ENCODE measurements around the gene UBE2L3. TPM values are rescaled to one million over a fixed set of nuclear protein-coding genes. Genes with fewer than 3 reads are reported as not detected.
A peak's percentile ranks its signal among the peaks of the same experiment; 100 is the strongest.
"Not testable (repeated sequence)": the region's sequence is repeated elsewhere in the genome, so short reads cannot be mapped to it uniquely, and the experiment has no call there.

UBE2L3 gene
- total and polyA plus RNA-seq, 4 experiments from 2014 or later: 39.2 to 116 (median 71.7) TPM

DNA sequence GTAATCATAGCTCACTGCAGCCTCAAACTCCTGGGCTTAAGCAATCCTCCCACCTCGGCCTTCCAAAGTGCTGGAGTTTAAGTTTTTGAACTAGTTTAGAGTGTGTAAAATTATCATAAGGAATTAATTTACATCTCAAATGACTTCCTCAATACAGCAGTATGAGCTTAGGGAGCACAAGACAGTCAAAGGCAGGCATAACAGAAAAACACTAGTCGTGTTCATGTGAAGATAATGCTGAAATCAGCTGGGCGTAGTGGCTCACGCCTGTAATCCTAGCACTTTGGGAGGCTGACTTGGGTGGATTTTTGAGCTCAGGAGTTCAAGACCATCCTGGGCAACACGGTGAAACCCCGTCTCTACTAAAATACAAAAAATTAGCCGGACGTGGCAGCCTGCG, 36.5 kb downstream of the UBE2L3 start:
- Mint-ChIP-seq H3K27ac (peak overlapping the region in 1 of 7 donors; percentile 46), H3K36me3 (peaks cover 3 to 19% of the 10 kb centered on the region in 2 donors), H3K4me1 (peaks cover 24 to 56% (median 45%) of the 10 kb centered on the region in 4 donors), H3K4me3 (no peak overlapping the region), H3K9me3 (peaks cover 0 to 1% (median 0%) of the 10 kb centered on the region in 8 donors), H3K27me3 (no peaks in the 10 kb centered on the region)
- no peak for DNase-seq
- POLR2A ChIA-PET (ENCODE audit: partially characterized antibody): no interaction called here
- CTCF ChIA-PET (ENCODE audit: partially characterized antibody): interaction anchor here (1.2 kb wide), 1 partner anchor 30 kb away, joined by 3 read pairs; no protein-coding TSS in a partner anchor
- no peak overlapping the region for H3K4me3 ChIP-seq (ENCODE audit: low read length in 2 of 2)
- peaks cover 26% of the 10 kb centered on the region for H3K4me1 ChIP-seq (ENCODE audit: insufficient read depth, low read length)
- H3K27ac ChIP-seq (ENCODE audit: low read depth, low read length): no peak overlapping the region
- H3K9me3 ChIP-seq (ENCODE audit: control insufficient read depth in 1 of 2, low read length in 2 of 2): no peaks in the 10 kb centered on the region
- intact Hi-C loops (cut with micrococcal nuclease): no loop called here
- H3K27me3 ChIP-seq (ENCODE audit: insufficient read depth, low read length): no peaks in the 10 kb centered on the region
- H3K36me3 ChIP-seq (ENCODE audit: insufficient read depth, low read length): no peaks in the 10 kb centered on the region

DNA sequence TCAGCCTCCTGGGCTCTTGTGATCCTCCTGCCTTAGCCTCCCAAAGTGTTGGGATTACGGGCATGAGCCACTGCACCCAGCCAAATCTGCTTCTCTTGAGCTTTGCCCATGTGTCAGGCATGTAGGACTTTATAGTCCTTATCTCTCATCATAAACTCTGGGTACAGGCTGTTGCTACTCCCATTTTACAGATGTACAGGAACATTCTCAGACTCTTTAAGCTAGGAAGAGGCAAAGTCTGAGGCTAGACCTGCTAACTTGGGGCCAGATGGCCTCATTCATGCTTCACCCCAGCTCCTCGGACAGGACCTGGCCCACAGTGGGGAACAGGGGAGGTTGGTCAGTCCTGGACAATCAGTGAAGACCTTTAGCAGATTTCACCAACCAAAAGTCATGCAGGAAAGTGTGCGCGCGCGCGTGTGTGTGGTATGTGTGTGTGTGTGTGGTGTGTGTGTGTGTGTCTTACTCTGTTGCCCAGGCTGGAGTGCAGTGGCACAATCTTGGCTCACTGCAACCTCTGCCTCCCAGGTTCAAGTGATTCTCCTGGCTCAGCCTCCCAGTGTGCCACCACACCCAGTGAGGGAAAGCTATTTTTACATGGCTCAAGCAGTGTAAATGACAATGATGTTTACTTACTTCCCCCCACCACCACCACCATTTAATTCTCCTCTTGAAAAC, 38.5 kb downstream of the UBE2L3 start:
- POLR2A ChIA-PET (ENCODE audit: partially characterized antibody): no interaction called here
- peaks cover 10% of the 10 kb centered on the region for H3K36me3 ChIP-seq (ENCODE audit: insufficient read depth, low read length)
- Mint-ChIP-seq H3K27me3 (no peaks in the 10 kb centered on the region), H3K4me1 (peaks cover 20 to 56% (median 40%) of the 10 kb centered on the region in 4 donors), H3K27ac (peak overlapping the region in 4 of 7 donors; percentile 13 to 69 (median 46)), H3K36me3 (peaks cover 0 to 24% of the 10 kb centered on the region in 2 donors), H3K4me3 (no peak overlapping the region), H3K9me3 (peaks cover 0 to 1% (median 0%) of the 10 kb centered on the region in 8 donors)
- no peak overlapping the region for H3K27ac ChIP-seq (ENCODE audit: low read depth, low read length)
- H3K4me3 ChIP-seq (ENCODE audit: low read length in 2 of 2): no peak overlapping the region
- no peaks in the 10 kb centered on the region for H3K27me3 ChIP-seq (ENCODE audit: insufficient read depth, low read length)
- peaks cover 26% of the 10 kb centered on the region for H3K4me1 ChIP-seq (ENCODE audit: insufficient read depth, low read length)
- H3K9me3 ChIP-seq (ENCODE audit: control insufficient read depth in 1 of 2, low read length in 2 of 2): no peaks in the 10 kb centered on the region
- intact Hi-C loops (cut with micrococcal nuclease): no loop called here
- CTCF ChIA-PET (ENCODE audit: partially characterized antibody): interaction anchor here (1.4 to 2.6 kb wide), 3 partner anchors 18 to 37 kb away, joined by 3 to 10 read pairs (median 5); partner anchors contain the start of gene YDJC
- no peak for DNase-seq

DNA sequence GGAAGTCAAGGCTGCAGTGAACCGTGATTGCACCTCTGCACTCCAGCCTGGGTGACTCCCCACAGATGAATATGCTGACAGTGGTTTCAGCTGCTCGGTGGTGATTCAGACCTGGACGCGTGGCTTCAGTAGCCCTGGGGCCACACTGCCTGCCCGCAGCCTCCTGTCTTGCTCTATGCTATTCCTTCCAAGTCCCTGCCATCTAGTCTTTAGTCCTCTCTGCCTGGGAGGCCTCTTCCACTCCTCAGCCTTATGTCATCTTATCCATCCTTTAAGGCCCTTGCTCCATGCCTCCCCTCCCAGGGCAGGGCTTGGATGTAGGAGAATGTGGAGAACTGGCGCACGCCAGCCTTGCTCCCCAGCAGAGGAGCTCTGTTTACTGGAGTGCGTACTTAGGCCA, 39.3 kb downstream of the UBE2L3 start:
- Histone ChIP-seq H3K27ac (ENCODE audit: low read depth, low read length) (no peak overlapping the region), H3K36me3 (ENCODE audit: insufficient read depth, low read length) (peaks cover 14% of the 10 kb centered on the region), H3K4me3 (ENCODE audit: low read length in 2 of 2) (no peak overlapping the region), H3K27me3 (ENCODE audit: insufficient read depth, low read length) (no peaks in the 10 kb centered on the region), H3K4me1 (ENCODE audit: insufficient read depth, low read length) (peaks cover 26% of the 10 kb centered on the region), H3K9me3 (ENCODE audit: control insufficient read depth in 1 of 2, low read length in 2 of 2) (no peaks in the 10 kb centered on the region)
- ChIA-PET CTCF (ENCODE audit: partially characterized antibody) (interaction anchor here (1.2 to 2.6 kb wide), 3 partner anchors 10 to 23 kb away, joined by 4 to 10 read pairs (median 5); partner anchors contain the start of gene YDJC), POLR2A (ENCODE audit: partially characterized antibody) (no interaction called here)
- H3K27ac Mint-ChIP-seq: peak overlapping the region in 3 of 7 donors; percentile 13 to 48 (median 16)
- no peak for DNase-seq
- H3K36me3 Mint-ChIP-seq: peaks cover 0 to 32% of the 10 kb centered on the region in 2 donors
- no peaks in the 10 kb centered on the region for H3K27me3 Mint-ChIP-seq
- intact Hi-C loops (cut with micrococcal nuclease): no loop called here
- H3K4me3 Mint-ChIP-seq: peak overlapping the region in 1 of 8 donors; percentile 7
- H3K4me1 Mint-ChIP-seq: peaks cover 20 to 63% (median 45%) of the 10 kb centered on the region in 4 donors
- peaks cover 0 to 1% (median 0%) of the 10 kb centered on the region in 8 donors for H3K9me3 Mint-ChIP-seq

DNA sequence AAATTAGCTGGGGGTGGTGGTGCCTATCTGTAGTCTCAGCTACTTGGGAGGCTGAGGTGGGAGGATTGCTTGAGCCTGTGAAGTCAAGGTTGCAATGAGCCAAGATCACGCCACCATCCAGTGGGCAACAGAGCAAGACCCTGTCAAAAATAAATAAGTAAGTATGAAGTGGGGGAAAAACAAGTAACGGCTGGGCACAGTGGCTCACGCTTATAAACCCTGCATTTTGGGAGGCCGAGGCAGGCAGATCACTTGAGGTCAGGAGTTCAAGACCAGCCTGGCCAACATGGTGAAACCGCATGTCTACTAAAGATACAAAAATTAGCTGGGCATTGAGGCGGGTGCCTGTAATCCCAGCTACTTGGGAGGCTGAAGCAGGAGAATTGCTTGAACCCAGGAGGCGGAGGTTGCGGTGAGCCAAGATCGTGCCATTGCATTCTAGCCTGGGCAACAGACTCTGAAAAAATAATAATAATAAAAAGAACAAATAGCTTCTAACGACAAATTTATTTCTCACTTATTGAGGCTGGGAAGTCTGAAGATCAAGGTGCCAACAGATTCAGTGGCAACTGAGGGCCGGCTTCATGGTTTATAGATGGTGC, 42.1 kb downstream of the UBE2L3 start:
- Histone ChIP-seq H3K36me3 (ENCODE audit: insufficient read depth, low read length) (peaks cover 33% of the 10 kb centered on the region), H3K4me1 (ENCODE audit: insufficient read depth, low read length) (peaks cover 26% of the 10 kb centered on the region)
- H3K27ac ChIP-seq (ENCODE audit: low read depth, low read length); H3K4me3 ChIP-seq (ENCODE audit: low read length in 2 of 2); H3K27me3 Mint-ChIP-seq; DNase-seq; POLR2A ChIA-PET (ENCODE audit: partially characterized antibody); H3K9me3 ChIP-seq (ENCODE audit: control insufficient read depth in 1 of 2, low read length in 2 of 2); H3K4me3 Mint-ChIP-seq; intact Hi-C loops (cut with micrococcal nuclease); H3K27me3 ChIP-seq (ENCODE audit: insufficient read depth, low read length); H3K9me3 Mint-ChIP-seq: not testable (repeated sequence)
- peaks cover 5 to 45% of the 10 kb centered on the region in 2 donors for H3K36me3 Mint-ChIP-seq
- peaks cover 18 to 66% (median 41%) of the 10 kb centered on the region in 4 donors for H3K4me1 Mint-ChIP-seq
- H3K27ac Mint-ChIP-seq: peak overlapping the region in 1 of 7 donors; percentile 9
- CTCF ChIA-PET (ENCODE audit: partially characterized antibody): interaction anchor here (1.1 kb wide), 1 partner anchor 20 kb away, joined by 4 read pairs; no protein-coding TSS in a partner anchor

DNA sequence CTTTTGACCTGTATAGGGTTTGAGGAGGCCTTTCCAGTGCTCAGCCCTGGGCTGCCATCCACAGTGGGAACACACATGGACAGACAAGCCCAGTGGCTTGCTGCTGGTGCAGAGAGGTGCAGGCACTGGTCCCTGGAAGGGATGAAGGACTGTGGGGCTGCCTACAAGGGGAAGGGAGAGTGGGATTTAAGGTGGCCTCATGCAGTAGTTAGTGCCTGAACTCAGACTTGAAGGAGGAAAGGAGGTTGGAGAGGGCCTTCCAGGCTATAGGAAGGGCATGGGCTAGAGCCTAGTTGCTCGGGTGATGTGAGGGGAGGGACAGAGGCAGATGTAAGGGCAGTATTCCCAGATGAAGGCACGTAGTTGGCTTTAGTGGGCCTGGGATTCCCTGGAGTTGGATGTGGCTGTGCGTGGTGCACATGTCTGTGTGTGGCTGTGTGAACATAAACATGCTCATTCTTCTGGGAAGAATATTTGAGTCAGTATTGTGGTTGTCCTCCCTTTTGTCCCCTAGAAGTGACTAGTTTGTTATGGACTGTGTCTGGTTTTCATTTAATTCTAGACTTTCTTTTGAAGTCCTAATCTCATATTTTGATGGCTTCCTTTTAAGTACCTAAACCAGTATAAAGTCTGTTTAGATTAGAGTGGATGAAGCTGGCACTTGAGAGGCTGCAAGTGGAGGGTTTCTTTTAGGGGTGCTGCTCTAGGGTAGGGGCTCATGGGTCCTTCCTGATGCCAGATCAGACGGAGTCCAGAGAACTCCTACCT, 43.9 kb downstream of the UBE2L3 start:
- peak overlapping the region in 1 of 8 donors; percentile 45 for H3K4me3 Mint-ChIP-seq
- Histone ChIP-seq H3K9me3 (ENCODE audit: control insufficient read depth in 1 of 2, low read length in 2 of 2) (no peaks in the 10 kb centered on the region), H3K27ac (ENCODE audit: low read depth, low read length) (no peak overlapping the region), H3K36me3 (ENCODE audit: insufficient read depth, low read length) (peaks cover 33% of the 10 kb centered on the region), H3K4me1 (ENCODE audit: insufficient read depth, low read length) (peaks cover 18% of the 10 kb centered on the region), H3K4me3 (ENCODE audit: low read length in 2 of 2) (no peak overlapping the region), H3K27me3 (ENCODE audit: insufficient read depth, low read length) (no peaks in the 10 kb centered on the region)
- H3K27ac Mint-ChIP-seq: peak overlapping the region; percentile 2 to 89 (median 74)
- ChIA-PET POLR2A (ENCODE audit: partially characterized antibody) (no interaction called here), CTCF (ENCODE audit: partially characterized antibody) (interaction anchor here (1.0 kb wide), 1 partner anchor 12 kb away, joined by 4 read pairs; no protein-coding TSS in a partner anchor)
- no peaks in the 10 kb centered on the region for H3K9me3 Mint-ChIP-seq
- intact Hi-C loops (cut with micrococcal nuclease): no loop called here
- H3K27me3 Mint-ChIP-seq: no peaks in the 10 kb centered on the region
- H3K36me3 Mint-ChIP-seq: peaks cover 6 to 50% of the 10 kb centered on the region in 2 donors
- no peak for DNase-seq
- H3K4me1 Mint-ChIP-seq: peaks cover 19 to 58% (median 33%) of the 10 kb centered on the region in 4 donors

DNA sequence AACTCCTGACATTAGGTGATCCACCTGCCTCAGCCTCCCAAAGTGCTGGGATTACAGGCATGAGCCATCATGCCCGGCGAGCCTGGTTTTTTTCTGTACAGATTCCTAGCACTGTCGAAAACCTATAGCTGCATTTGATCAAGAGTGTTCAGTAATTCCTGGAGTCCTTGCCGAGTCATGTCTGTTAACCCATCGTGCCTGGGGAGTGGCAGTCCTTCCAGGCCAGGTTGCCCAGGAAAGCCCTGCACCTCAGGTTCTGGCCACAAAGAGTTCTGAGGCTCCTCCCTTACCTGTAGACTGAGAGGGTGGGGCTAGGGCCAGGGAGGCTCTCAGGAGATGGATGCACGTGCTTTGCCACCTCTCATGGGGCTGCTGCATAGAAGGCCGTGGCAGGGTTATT, 45.3 kb downstream of the UBE2L3 start:
- ChIA-PET CTCF (ENCODE audit: partially characterized antibody) (interaction anchor here (2.3 kb wide), 1 partner anchor 16 kb away, joined by 8 read pairs; no protein-coding TSS in a partner anchor), POLR2A (ENCODE audit: partially characterized antibody) (interaction anchor here (1.7 kb wide), 1 partner anchor 16 kb away, joined by 5 read pairs; the partner anchor contains the start of gene YDJC)
- Histone ChIP-seq H3K4me3 (ENCODE audit: low read length in 2 of 2) (no peak overlapping the region), H3K9me3 (ENCODE audit: control insufficient read depth in 1 of 2, low read length in 2 of 2) (no peaks in the 10 kb centered on the region), H3K27ac (ENCODE audit: low read depth, low read length) (no peak overlapping the region), H3K36me3 (ENCODE audit: insufficient read depth, low read length) (peaks cover 33% of the 10 kb centered on the region), H3K27me3 (ENCODE audit: insufficient read depth, low read length) (no peaks in the 10 kb centered on the region), H3K4me1 (ENCODE audit: insufficient read depth, low read length) (peaks cover 4% of the 10 kb centered on the region)
- Mint-ChIP-seq H3K36me3 (peaks cover 6 to 50% of the 10 kb centered on the region in 2 donors), H3K27me3 (no peaks in the 10 kb centered on the region), H3K9me3 (no peaks in the 10 kb centered on the region), H3K27ac (peak overlapping the region in 2 of 7 donors; percentile 4 to 87), H3K4me3 (no peak overlapping the region), H3K4me1 (peaks cover 10 to 45% (median 23%) of the 10 kb centered on the region in 4 donors)
- intact Hi-C loops (cut with micrococcal nuclease): no loop called here
- DNase-seq: no peak

Data from CD4-positive, alpha-beta memory T cell (primary cell).